Ovary (tissue), 3 donors: ENCODE data around the gene DUSP7.

Experiments
- EP300 ChIP-seq: sonication (generic); formaldehyde crosslinking; IDR thresholded peaks from one replicate; pipeline ENCODE4 v1.6.1; 2017; ENCODE audit warnings: antibody characterized with exemption
- POLR2A ChIP-seq: fragments of 450-650 bp; IDR thresholded peaks from one replicate; pipeline ENCODE4 v1.6.1; 2017; ENCODE audit warnings: antibody characterized with exemption, mild to moderate bottlenecking, moderate library complexity
- TF ChIP-seq, protein P1 (sequence below), 3 donors: fragments of 450-650 bp in 2 of 3; fragments of 200-600 bp in 1 of 3; IDR thresholded peaks; one replicate each; pipeline versions ENCODE4 v1.5.1 to v1.8.0; 2016 to 2022; ENCODE audit warnings: antibody characterized with exemption in 3 of 3, mild to moderate bottlenecking in 1 of 3
- donor health status: DM: no; HTN: no; CAD: no.

DNA sequence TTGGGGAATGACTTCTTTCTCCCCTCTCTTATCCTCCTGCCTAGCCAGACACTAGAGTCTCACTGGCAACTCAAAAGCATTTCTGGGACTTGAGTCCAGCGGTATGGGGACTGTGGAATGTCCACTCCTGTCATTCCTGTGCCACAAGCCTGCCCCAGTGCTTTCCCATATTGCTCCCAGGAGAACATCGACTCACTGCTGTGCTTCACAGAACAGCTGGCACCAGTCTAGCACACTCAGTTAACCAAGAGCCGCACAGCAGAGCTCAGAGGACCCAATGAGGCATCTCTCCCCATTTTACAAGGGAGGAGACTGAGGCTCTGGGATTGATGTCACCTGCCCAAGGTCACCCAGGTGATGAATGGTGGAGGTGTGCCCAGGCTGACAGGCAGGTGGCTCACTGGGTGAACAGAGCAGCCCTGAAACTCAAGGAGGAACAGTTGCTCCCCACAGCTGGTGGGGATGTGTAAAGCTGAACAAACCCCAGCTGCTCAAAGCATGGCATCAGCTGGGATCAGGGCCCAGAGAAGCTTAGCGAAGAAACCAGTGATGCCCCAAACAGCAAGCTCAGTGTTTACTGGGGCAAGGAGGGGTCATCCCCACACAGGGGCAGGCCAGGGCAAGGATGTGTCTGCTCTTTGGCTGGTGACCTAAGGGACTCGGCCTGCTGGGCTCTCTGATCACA is 35.4 kb upstream of the DUSP7 start:
- TF ChIP-seq, protein P1, sequence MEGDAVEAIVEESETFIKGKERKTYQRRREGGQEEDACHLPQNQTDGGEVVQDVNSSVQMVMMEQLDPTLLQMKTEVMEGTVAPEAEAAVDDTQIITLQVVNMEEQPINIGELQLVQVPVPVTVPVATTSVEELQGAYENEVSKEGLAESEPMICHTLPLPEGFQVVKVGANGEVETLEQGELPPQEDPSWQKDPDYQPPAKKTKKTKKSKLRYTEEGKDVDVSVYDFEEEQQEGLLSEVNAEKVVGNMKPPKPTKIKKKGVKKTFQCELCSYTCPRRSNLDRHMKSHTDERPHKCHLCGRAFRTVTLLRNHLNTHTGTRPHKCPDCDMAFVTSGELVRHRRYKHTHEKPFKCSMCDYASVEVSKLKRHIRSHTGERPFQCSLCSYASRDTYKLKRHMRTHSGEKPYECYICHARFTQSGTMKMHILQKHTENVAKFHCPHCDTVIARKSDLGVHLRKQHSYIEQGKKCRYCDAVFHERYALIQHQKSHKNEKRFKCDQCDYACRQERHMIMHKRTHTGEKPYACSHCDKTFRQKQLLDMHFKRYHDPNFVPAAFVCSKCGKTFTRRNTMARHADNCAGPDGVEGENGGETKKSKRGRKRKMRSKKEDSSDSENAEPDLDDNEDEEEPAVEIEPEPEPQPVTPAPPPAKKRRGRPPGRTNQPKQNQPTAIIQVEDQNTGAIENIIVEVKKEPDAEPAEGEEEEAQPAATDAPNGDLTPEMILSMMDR (IDR thresholded peaks at IDR 0.05) = no peak
- no peak for TF ChIP-seq POLR2A
- no peak for TF ChIP-seq EP300
